ENCODE measurements around the gene TATDN3.

The TATDN3 gene

DNA sequence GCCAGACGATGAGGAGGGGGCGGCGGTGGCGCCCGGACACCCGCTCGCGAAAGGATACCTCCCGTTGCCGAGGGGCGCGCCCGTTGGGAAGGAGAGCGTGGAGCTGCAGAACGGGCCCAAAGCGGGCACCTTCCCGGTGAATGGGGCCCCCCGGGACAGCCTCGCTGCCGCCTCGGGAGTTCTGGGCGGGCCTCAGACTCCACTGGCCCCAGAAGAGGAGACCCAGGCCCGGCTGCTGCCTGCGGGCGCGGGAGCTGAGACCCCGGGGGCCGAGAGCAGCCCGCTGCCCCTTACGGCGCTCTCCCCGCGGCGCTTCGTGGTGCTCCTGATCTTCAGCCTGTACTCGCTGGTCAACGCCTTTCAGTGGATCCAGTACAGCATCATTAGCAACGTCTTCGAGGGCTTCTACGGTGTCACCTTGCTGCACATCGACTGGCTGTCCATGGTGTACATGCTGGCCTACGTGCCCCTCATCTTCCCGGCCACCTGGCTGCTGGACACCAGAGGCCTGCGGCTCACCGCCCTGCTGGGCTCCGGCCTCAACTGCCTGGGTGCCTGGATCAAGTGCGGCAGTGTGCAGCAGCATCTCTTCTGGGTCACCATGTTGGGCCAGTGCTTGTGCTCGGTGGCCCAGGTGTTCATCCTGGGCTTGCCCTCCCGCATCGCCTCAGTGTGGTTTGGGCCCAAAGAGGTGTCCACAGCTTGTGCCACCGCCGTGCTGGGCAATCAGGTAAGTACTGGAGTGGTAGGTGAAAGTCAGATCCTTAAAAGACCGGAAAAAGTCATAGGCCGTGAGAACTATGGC, 67.0 kb downstream of the TATDN3 start:
- Histone ChIP-seq H3K4me3 (ENCODE audit: low read depth, low read length) (peak overlapping the region; percentile 81), H3K36me3 (ENCODE audit: control insufficient read depth in 2 of 2, insufficient read depth in 1 of 2, low read length in 2 of 2) (peaks cover 9 to 21% of the 10 kb centered on the region in 2 experiments), H3K9me3 (ENCODE audit: control insufficient read depth, insufficient read depth, low read depth, low read length) (no peaks in the 10 kb centered on the region), H3K27ac (ENCODE audit: extremely low read depth, low read depth, low read length) (peak overlapping the region; percentile 84), H3K4me1 (ENCODE audit: control insufficient read depth, insufficient read depth, low read length) (peaks cover 7% of the 10 kb centered on the region; the same call in 1 of the 2 replicates)
- POLR2A ChIA-PET, result interaction anchor here (0.7 to 1.6 kb wide), 19 partner anchors 10 to 639 kb away, joined by 3 to 13 read pairs (median 5); partner anchors contain the start of genes ATF3, NSL1 and TATDN3
- CTCF ChIA-PET, result no interaction called here
- TF ChIP-seq ZBTB8A (tag by site-specific recombination; IDR thresholded peaks at IDR 0.05), result peak; percentile 75
- TF ChIP-seq ZFP37 (tag by site-specific recombination; IDR thresholded peaks at IDR 0.05), result no peak
- TF ChIP-seq ZNF530 (tag by site-specific recombination; IDR thresholded peaks at IDR 0.05; ENCODE audit: low read depth), result no peak
- no peak for TF ChIP-seq SP3 (tag by site-specific recombination; IDR thresholded peaks at IDR 0.05)
- TF ChIP-seq ZNF623 (tag by site-specific recombination; IDR thresholded peaks at IDR 0.05), result no peak
- TF ChIP-seq, protein P1, sequence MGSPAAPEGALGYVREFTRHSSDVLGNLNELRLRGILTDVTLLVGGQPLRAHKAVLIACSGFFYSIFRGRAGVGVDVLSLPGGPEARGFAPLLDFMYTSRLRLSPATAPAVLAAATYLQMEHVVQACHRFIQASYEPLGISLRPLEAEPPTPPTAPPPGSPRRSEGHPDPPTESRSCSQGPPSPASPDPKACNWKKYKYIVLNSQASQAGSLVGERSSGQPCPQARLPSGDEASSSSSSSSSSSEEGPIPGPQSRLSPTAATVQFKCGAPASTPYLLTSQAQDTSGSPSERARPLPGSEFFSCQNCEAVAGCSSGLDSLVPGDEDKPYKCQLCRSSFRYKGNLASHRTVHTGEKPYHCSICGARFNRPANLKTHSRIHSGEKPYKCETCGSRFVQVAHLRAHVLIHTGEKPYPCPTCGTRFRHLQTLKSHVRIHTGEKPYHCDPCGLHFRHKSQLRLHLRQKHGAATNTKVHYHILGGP (tag by site-specific recombination; IDR thresholded peaks at IDR 0.05), result no peak
- TF ChIP-seq ZNF621 (tag by site-specific recombination; IDR thresholded peaks at IDR 0.05), result no peak
- TF ChIP-seq GLIS1 (tag by site-specific recombination; IDR thresholded peaks at IDR 0.05), result no peak; the same call in 1 of the 2 replicates
- TF ChIP-seq, protein P2, sequence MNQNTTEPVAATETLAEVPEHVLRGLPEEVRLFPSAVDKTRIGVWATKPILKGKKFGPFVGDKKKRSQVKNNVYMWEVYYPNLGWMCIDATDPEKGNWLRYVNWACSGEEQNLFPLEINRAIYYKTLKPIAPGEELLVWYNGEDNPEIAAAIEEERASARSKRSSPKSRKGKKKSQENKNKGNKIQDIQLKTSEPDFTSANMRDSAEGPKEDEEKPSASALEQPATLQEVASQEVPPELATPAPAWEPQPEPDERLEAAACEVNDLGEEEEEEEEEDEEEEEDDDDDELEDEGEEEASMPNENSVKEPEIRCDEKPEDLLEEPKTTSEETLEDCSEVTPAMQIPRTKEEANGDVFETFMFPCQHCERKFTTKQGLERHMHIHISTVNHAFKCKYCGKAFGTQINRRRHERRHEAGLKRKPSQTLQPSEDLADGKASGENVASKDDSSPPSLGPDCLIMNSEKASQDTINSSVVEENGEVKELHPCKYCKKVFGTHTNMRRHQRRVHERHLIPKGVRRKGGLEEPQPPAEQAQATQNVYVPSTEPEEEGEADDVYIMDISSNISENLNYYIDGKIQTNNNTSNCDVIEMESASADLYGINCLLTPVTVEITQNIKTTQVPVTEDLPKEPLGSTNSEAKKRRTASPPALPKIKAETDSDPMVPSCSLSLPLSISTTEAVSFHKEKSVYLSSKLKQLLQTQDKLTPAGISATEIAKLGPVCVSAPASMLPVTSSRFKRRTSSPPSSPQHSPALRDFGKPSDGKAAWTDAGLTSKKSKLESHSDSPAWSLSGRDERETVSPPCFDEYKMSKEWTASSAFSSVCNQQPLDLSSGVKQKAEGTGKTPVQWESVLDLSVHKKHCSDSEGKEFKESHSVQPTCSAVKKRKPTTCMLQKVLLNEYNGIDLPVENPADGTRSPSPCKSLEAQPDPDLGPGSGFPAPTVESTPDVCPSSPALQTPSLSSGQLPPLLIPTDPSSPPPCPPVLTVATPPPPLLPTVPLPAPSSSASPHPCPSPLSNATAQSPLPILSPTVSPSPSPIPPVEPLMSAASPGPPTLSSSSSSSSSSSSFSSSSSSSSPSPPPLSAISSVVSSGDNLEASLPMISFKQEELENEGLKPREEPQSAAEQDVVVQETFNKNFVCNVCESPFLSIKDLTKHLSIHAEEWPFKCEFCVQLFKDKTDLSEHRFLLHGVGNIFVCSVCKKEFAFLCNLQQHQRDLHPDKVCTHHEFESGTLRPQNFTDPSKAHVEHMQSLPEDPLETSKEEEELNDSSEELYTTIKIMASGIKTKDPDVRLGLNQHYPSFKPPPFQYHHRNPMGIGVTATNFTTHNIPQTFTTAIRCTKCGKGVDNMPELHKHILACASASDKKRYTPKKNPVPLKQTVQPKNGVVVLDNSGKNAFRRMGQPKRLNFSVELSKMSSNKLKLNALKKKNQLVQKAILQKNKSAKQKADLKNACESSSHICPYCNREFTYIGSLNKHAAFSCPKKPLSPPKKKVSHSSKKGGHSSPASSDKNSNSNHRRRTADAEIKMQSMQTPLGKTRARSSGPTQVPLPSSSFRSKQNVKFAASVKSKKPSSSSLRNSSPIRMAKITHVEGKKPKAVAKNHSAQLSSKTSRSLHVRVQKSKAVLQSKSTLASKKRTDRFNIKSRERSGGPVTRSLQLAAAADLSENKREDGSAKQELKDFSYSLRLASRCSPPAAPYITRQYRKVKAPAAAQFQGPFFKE (tag by site-specific recombination; IDR thresholded peaks at IDR 0.05; ENCODE audit: borderline replicate concordance), result no peak
- TF ChIP-seq, protein P3, sequence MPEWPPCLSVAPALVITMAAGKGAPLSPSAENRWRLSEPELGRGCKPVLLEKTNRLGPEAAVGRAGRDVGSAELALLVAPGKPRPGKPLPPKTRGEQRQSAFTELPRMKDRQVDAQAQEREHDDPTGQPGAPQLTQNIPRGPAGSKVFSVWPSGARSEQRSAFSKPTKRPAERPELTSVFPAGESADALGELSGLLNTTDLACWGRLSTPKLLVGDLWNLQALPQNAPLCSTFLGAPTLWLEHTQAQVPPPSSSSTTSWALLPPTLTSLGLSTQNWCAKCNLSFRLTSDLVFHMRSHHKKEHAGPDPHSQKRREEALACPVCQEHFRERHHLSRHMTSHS (tag by site-specific recombination; IDR thresholded peaks at IDR 0.05), result no peak
- no peak for TF ChIP-seq ZNF292 (tag by site-specific recombination; IDR thresholded peaks at IDR 0.05; ENCODE audit: borderline replicate concordance, low read depth)
- no peak for TF ChIP-seq ZNF501 (tag by site-specific recombination; IDR thresholded peaks at IDR 0.05)
- TF ChIP-seq, protein P4, sequence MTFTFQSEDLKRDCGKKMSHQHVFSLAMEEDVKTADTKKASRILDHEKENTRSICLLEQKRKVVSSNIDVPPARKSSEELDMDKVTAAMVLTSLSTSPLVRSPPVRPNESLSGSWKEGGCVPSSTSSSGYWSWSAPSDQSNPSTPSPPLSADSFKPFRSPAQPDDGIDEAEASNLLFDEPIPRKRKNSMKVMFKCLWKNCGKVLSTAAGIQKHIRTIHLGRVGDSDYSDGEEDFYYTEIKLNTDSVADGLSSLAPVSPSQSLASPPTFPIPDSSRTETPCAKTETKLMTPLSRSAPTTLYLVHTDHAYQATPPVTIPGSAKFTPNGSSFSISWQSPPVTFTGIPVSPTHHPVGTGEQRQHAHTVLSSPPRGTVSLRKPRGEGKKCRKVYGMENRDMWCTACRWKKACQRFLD (tag by site-specific recombination; IDR thresholded peaks at IDR 0.05), result no peak
- no peak for TF ChIP-seq HOXC10 (CRISPR knock-in tag; IDR thresholded peaks at IDR 0.05)
- no peak for TF ChIP-seq SP2 (tag by site-specific recombination; IDR thresholded peaks at IDR 0.05)
- TF ChIP-seq, protein P5, sequence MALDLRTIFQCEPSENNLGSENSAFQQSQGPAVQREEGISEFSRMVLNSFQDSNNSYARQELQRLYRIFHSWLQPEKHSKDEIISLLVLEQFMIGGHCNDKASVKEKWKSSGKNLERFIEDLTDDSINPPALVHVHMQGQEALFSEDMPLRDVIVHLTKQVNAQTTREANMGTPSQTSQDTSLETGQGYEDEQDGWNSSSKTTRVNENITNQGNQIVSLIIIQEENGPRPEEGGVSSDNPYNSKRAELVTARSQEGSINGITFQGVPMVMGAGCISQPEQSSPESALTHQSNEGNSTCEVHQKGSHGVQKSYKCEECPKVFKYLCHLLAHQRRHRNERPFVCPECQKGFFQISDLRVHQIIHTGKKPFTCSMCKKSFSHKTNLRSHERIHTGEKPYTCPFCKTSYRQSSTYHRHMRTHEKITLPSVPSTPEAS (tag by site-specific recombination; IDR thresholded peaks at IDR 0.05), result no peak
- TF ChIP-seq, protein P6, sequence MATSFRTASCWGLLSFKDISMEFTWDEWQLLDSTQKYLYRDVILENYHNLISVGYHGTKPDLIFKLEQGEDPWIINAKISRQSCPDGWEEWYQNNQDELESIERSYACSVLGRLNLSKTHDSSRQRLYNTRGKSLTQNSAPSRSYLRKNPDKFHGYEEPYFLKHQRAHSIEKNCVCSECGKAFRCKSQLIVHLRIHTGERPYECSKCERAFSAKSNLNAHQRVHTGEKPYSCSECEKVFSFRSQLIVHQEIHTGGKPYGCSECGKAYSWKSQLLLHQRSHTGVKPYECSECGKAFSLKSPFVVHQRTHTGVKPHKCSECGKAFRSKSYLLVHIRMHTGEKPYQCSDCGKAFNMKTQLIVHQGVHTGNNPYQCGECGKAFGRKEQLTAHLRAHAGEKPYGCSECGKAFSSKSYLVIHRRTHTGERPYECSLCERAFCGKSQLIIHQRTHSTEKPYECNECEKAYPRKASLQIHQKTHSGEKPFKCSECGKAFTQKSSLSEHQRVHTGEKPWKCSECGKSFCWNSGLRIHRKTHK (tag by site-specific recombination; IDR thresholded peaks at IDR 0.05), result no peak
- TF ChIP-seq ZNF624 (tag by site-specific recombination; IDR thresholded peaks at IDR 0.05), result no peak
- TF ChIP-seq SALL2 (tag by site-specific recombination; IDR thresholded peaks at IDR 0.05; ENCODE audit: borderline replicate concordance), result no peak
- no peak for TF ChIP-seq ZNF416 (tag by site-specific recombination; IDR thresholded peaks at IDR 0.05)
- TF ChIP-seq KLF7 (tag by site-specific recombination; IDR thresholded peaks at IDR 0.05; ENCODE audit: borderline replicate concordance), result peak; percentile 24; the same call in 1 of the 2 replicates
- no peak for TF ChIP-seq ZNF10 (tag by site-specific recombination; IDR thresholded peaks at IDR 0.05)
- no peak; the same call in 1 of the 2 replicates for TF ChIP-seq ZFP69B (tag by site-specific recombination; IDR thresholded peaks at IDR 0.05)
- TF ChIP-seq ZNF394 (tag by site-specific recombination; IDR thresholded peaks at IDR 0.05; ENCODE audit: borderline replicate concordance), result no peak
- TF ChIP-seq YY2 (tag by site-specific recombination; IDR thresholded peaks at IDR 0.05), result no peak
- TF ChIP-seq ZNF223 (tag by site-specific recombination; IDR thresholded peaks at IDR 0.05), result peak; percentile 7

Data from HEK293 (cell line).